ENCODE measurements around the gene CYP1A1.

Gene CYP1A1

GRCh38 chr15:74682954-74683353, 42.4 kb downstream of the CYP1A1 start:
- DNase-seq, result no peak

GRCh38 chr15:74680456-74680855, 44.9 kb downstream of the CYP1A1 start:
- no peak for DNase-seq

GRCh38 chr15:74676801-74677200, 48.5 kb downstream of the CYP1A1 start:
- no peak for DNase-seq

GRCh38 chr15:74674161-74674560, 51.2 kb downstream of the CYP1A1 start:
- no peak for DNase-seq

- DNase-seq, result no peak
Observed at GRCh38 chr15:74669627-74670026, 55.7 kb downstream of the CYP1A1 start.

All from NCI-H526 (cell line).